ENCODE data around the gene GAK.

The GAK gene

DNA sequence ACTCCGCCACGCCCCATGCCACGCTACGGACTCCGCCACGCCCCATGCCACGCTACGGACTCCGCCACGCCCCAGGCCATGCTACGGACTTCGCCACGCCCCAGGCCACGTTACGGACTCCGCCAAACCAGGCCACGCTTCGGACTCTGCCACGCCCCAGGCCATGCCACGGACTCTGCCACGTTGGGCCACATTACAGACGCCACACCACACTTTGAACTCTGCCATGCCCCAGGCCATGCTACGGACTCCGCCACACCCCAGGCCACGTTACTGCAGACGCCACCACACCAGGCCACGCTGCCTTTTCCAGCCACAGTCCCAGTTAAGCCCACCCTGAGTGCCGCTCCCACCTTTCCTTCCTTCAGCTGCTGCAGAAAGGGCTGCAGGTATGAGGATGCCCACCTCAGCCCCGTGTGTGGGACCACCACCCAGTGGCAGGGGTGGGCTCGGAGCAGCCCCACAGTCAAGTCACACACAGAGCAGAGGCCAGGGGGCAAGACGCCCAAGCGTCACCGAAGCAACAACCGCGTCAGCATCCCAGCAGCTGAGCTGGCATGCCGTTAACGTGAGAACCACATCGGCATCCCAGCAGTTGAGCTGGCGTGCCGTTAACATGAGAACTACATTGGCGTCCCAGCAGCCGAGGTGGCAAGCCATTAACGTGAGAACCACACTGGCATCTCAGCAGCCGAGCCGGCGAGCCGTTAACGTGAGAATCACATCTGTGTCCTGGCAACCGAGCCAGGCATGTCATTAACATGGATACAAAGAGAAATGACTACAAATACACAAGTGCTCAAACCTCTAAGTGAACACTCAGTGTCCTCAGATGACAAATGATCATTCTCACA, 26.4 kb downstream of the GAK start:
- no peak for DNase-seq

DNA sequence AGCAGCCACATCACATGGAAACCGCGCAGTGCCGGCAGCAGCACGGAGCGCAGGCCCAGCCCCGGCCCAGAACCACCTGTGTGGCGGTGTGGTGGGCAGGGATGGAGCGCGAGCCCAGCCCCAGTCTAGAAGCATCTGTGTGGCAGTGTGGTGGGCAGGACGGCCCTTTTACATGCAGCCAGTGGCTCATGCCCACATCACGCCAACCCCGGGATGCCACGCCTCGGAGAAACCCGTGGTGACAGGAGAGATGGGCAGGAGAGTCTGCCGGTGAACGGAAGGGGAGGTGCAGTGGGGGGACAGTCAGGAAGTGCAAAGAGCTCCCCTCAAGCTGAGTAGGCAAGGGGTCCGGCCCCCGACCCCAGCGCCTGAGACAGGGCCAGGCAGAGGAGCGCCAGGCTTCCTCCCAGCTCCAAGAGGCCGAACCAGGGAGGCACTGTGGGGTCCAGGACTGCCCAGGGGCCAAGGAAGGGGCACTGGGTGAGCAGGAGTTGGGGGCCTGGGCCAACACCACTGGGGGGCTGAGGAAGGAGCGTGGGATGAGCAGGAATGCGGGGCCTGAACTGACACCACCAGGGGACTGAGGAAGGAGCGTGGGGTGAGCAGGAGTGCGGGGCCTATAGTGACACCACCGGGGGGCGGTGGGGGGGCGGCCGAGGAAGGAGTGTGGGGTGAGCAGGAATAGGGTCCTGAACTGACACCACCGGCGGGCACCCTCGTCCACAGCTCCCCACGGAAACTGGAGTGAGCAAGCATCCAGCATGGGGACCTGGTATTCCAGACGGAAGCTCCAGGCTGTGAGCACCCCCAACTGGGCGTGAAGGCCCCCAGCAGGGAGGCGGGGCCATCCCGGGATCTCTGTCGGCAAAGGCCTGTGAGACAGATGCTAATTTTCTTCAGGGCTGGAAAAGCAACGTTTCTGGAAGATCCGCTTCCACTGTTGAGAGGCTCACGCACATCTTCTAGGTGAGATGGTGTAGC, 28.8 kb downstream of the GAK start:
- no peak for DNase-seq

DNA sequence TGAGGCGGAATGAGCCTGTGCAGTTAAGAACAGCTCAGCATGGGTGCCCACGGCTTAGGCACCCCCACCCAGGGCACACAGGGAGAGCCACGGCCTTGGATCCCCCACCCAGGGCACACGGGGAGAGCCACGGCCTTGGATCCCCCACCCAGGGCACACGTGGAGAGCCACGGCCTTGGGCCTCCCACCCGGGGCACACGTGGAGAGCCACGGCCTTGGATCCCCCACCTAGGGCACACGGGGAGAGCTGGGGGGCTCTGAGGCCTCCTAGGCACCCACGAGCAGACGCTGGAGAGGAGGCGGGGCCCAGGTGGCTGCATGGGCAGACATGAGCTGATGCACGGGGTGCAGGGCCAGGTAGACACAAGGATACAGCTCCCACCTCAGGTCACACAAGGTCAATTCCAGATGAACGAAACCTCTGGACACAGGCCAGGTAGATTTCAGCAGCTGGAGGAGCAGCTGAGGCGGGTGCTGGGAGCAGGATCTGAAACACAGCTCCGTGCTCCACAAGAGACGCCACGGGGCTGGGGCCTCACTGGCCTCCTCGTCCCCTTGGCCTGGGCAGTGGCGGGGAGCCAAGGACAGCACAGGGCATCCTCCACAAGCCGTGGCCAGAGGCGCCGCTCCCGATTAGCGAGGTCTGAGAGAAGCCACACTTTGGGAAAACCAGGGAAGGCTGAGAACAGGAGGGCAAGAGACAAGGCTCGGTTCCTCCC, 30.8 kb downstream of the GAK start:
- no peak for DNase-seq

DNA sequence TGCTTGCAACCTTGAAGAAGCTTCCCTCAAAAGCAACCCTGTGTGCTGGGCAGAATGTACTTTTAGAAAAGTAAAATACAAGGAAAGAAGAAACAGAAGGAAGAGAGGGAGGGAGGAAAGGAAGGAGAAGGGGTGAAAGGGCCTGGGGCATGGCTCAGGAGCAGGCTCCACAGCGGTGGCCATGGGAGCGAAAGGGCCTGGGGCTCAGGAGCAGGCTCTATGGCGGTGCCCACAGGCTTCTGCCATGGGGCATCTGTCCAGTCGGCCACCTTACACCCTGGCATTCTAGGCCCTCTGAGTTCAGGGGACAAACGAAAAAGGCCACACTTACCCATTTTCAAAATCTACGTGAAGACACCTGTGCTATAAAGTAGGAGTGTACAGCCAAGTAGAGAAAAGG, 31.4 kb downstream of the GAK start:
- no peak for DNase-seq

DNA sequence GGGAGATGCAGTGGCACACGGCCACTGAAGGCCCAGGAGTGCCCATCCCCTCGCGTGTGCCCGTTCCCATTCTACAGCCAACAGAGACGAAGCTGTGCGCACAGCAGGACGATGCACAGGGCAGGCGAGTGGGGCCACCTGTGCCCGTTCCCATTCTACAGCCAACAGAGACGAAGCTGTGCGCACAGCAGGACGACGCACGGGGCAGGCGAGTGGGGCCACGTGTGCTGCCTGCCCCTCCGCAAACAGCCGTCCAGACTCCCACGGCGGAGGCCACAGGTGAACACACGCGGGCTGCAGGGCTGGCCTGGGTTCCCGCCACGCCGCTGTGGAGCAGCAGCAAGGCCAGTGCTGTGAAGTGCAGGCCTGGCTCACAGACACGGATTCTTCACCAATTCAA, 32.0 kb downstream of the GAK start:
- no peak for DNase-seq

DNA sequence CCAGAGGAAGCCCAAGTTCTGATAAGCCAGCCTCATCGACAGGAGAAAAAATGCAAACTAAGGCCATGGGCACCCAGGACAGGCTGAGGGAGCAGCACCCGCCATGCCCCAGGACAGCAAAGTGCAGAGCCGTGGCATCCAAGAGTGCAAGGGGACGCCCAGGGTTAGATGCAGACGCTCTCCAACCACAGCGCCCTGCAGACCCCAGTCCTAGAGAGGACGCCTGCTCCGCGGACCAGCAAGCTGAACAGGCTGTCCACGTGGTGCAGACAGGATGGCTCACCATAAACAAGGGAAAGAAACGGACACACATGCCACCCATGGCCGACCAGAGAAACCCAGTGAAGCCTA, 32.6 kb downstream of the GAK start:
- no peak for DNase-seq

DNA sequence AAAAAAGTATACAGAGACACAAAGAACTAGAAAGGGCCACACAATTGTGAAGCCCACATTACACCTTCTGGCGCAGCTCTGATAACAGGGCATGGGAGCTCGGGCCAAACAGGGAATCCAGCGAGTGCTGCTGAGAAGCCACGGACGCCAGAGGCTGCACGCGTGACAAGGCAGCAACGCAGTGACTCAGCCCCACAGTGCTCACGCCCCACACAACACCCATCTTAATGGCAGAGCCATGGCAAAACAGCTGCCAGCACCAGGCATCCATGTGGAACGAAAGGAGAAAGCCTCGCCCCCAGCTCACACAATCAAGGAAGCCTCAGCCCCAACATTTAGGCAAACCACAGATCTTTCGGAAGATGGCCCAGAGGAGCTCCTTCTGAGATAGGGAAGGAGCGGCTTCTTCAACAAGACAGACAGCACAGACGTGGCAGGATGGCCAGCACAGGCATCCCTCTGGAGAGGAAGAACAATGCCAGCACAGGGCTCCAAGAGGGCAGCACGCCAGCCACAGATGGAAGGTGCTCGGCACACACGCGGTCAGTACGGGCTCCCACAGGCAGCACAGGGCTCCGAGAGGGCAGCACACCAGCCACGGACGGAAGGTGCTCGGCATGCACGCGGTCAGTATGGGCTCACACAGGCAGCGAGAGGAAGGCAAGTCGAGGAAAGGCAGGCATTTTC, 33.1 kb downstream of the GAK start:
- DNase-seq, result no peak

DNA sequence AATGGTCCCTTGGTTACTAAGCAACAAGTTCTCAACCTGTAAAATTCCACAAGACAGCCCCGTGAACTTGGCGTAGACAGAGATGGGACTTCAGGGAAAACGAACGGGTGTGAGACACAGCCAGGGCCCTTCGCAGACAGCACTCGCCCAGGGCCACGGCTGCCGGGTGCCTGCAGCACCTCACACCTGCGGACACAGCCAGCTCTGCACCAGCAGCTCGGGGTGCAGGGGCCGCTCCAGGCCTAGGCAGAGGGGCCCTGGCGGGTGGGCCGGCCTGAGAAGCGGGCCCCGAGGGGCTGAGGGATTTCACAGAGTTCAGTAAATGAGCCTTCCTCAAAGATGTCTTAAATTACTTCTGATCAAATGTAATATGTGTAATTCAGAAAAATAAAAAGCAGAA, 34.0 kb downstream of the GAK start:
- no peak for DNase-seq

DNA sequence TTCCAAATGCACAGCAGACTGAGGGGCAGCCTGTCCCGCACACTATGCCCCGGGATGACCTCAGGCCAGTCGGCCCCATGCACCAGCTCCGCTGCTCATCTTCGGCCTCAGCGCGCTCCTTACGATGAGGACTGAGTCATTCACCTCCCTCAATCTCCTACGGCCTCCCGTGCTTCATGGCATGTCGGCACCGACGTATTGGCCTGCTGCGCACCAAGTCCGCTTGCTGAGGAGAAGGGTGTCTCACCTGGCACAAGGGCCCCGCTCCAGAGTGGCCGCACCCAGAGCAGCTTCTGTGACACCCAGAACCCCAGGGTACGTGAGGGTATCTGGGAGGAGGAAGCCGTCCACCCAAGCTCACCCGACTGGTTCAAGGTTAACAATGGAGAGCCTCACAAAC, 35.5 kb downstream of the GAK start:
- no peak for DNase-seq

DNA sequence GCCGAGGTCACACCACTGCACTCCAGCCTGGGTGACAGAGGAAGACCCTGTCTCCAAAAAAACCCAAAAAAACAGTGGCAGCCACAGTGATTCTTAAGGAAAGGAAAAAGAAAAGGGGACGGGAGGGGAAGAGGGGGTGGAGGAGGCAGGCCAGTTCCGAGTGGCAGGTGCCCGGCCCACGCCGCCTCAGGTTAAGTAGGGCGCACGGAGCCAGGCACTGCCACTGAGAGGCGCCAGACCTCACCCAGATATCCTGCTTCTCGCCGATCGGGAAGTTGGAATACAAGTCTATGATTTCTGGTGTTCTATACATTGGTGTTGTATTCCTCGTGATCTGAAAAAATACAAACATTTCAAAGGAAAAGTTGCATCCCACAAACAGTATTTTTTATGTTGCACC, 35.9 kb downstream of the GAK start:
- DNase-seq, result no peak

DNA sequence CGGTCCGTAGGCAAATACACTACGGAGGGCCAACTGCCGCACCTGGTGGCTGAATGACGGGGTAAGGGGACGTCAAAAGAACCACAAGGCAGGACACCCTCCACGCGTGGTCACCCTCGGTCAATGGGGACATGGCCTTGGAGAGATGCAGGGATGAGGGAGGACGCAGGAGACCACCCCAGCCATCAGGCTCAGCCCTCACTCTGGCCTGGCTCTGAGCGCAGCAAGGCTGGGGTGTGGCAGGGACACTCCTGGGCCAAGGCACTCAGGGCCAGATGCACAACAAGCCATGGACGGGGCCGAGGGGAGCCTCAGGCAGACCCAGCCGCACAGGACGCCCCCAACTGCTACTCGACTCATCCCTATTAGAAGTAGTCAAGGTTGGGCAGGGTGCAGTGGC, 36.5 kb downstream of the GAK start:
- DNase-seq, result no peak

DNA sequence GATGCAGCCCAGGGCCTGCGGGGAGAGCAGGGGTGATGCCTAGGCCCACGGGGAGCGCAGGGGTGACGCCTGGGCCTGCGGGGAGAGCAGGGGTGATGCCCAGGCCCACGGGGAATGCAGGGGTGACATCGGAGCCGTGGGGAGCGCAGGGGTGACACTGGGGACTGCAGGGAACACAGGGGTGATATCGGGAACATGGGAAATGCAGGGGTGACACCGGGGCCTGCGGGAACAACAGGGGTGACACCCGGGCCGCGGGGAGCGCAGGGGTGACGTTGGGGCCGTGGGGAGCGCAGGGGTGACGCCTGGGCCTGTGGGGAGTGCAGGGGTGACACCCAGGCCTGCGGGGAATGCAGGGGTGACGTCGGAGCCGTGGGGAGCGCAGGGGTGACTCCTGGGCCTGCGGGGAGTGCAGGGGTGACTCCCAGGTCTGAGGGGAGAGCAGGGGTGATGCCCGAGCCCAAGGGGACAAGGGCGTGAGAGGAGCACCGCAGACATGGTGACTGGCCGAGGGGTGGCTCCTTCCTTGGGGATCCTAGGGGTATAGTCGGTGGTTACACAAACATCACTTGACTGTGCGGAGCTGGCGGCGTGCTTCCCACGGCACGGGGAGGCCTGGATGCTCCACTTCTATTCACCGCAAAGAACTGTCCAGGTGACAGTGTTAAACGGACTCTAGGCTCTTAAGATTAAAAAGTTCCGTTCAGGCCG, 38.0 kb downstream of the GAK start:
- no peak for DNase-seq

DNA sequence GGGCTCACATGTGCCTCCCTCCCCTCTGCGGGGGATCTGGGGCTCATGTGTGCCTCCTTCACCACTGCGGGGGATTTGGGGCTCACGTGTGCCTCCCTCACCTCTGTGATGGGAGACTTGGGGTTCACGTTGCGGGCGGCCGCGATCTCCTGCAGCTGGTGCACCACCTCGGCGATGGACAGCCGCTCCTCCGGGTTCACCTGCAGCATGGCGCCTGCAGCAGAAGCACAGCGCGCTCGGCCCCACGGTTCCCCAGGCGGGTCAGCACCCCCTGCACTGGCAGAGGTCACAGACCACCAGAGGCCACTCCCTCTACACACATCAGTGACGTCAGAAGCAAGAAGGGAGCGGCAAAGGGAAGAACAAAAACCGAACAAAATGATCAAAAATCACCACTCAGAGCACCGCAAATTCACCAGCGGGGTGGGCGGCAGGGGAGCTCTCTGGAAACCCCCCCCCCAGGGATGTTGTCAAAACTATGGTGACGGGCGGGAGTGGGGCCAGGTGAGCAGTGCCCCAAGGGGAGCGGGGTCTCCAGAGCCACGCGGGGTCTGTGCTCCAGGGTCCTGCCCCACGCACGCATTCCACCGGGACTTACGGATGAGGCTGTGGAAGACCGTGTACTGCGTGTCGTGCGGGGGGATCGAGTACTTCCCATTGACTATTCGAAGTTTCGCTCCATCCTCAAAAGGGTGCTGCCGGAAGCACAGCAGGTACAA, 38.7 kb downstream of the GAK start:
- DNase-seq, result no peak

DNA sequence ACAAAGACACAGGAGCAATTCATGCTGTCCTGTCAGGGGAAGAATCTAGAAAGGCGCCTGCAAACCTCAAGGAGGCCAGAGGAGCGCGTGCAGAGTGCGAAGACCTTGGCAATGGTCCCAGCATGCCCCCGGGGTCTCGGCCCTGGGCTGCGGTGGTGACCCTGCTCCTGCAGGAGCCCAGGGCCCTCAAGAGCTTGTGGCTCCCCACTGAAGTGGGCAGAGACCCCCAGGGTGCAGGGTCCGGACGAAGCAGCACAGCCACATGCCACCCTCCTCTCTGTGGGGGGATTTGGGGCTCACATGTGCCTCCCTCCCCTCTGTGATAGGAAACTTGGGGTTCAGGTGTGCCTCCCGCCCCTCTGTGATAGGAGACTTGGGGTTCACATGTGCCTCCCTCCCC, 39.3 kb downstream of the GAK start:
- DNase-seq, result no peak

DNA sequence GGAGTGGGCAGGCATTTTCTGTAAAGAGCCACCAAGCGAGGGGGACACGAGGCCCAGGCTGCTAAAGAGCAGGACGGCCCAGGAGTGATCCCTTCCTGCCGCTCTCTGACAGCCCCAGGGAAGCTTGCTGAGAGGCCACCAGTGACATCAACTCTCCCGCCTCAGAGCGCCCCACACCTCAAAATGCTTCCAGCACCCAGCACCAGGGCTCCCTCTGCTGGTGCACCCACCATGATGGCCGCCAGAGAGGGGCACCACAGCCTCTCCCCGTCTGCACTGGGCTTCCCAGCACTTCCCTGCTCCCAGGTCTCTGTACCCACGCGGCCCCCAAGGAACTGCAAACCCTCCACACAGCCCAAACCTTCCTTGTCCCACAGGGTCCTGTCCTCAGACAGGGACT, 40.4 kb downstream of the GAK start:
- DNase-seq, result no peak

DNA sequence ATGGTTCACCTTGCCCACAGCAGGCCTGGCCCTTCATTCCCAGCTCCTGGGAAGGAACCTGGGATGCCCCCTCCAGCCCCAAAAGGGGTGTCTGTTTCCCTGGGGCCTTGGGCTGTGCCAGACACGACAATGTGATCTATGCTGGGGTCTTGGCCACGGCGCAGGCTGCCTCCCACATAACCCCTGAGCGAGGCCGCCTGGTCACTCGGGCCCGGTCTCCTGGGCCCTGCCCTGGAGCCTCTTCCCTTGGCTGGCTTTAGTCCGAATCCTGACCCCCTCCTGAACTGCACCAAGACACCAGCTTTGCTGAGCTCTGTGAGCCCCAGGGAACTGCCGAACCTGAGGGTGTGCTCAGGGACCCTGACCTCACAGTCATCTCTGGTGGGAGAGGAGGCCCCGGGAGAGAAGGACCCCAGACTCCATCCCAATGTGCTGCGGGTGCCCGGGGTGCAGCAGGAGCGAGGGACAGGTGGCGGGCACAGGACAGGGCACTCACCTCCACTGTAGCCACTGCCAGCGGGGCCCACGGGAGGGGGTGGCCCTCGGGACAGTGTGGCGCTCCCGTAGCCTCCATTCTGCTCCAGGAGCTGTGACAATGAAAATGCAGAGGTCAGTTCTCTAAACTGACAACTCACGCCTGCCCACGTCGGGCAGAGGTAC, 42.0 kb downstream of the GAK start:
- no peak for DNase-seq

DNA sequence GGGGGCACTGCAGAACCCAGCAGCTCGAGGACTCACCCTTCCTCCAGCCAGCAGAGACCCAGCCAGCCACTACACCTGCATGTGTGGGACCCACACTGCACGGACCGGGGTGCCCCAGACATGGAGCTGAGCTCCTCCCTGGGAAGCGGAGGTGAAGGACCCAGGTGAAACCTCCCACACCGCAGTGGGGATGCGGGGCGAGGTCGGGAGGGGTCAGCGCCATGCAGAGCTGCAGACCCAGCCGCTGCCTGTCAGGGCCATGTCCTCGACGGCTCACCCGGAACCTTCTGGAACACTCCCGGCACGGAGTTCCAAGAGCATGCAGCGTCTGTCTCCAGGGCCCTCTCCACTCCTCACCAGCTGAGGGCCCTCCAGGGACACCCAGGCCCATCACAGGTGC, 42.6 kb downstream of the GAK start:
- DNase-seq, result no peak

DNA sequence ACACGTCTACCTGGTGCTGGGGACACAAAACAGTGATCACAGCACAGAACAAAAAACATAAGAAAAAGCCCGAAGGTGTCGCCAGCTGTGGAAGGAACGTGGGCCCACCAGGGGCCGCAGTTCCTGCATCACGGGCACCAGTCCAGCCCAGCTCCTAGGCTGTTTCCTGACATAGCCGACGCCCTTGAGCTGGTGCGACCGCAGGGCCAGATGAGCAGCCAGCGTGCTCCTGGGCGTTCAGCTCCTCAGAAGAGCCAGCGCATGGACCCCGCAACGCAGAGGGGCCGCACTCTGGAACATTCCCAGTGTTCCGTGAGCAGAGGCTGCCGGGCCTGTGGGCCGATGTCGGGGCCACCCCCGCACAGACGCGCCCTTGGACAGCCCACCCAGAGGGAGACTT, 44.1 kb downstream of the GAK start:
- DNase-seq, result no peak

DNA sequence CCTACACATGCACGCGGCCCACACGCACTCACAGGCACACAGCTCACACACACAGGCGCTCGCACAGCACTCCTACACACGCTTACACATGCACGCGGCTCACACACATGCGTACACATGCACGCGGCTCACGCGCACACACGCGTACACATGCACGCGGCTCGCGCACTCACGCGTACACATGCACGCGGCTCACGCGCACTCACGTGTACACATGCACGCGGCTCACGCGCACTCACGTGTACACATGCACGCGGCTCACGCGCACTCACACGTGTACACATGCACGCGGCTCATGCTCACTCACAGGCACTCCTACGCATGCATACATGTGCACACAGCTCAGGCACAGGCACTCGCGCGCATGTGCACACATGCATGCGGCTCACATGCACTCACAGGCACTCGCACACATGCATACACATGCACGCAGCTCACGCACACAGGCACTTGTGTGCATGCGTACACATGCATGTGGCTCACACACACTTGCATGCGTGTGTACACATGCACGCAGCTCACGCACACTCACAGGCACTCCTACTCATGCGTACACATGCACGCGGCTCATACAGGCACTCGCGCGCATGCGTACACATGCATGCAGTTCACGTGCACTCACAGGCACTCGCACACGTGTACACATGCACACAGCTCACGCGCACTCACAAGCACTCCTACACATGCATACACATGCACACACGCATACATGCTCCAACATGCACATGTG, 44.9 kb downstream of the GAK start:
- DNase-seq, result no peak

DNA sequence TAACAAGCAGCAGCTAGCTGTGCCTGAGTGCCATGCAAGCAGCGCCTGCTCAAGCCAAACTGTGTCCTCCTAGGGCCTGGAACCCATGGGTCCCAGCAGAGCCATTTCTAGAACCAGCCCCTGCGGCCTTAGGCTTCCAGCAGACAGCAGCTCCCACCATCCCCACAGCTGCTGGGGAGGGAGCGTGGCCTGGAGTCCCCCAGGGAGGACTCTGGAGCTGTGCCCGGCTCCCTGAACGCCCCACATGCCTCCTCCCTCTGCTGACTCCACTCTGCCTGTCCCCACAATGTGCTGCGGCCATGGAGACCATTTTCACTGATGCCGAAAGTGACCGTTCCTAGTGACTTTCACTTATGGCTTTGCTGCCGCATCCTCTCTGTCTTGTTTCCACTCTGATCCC, 45.9 kb downstream of the GAK start:
- no peak for DNase-seq
